Stimulated activated CD4-positive, alpha-beta T cell treated with anti-CD3 and anti-CD28 coated beads, Interleukin-12 subunit alpha, Interleukin-12 subunit beta, amount 100 ng/mL, for 48 hours (primary cell): ENCODE results near the gene AGL.
A peak's percentile ranks its signal among the peaks of the same experiment; 100 is the strongest.
"Not testable (repeated sequence)": the region's sequence is repeated elsewhere in the genome, so short reads cannot be mapped to it uniquely, and the experiment has no call there.

ENCODE experiments used
- DNase-seq, 3 donors: peaks; one replicate each; pipeline ENCODE4 v3.0.0-alpha.2; 2020; ENCODE audit warnings: low read depth in 2 of 3, low spot score in 1 of 3

Gene AGL

GRCh38 chr1:99936071-99936470 lies 85.9 kb downstream of the AGL start:
- DNase-seq: no peak

GRCh38 chr1:99942723-99943122 lies 92.6 kb downstream of the AGL start:
- DNase-seq: no peak

GRCh38 chr1:99943223-99943794 lies 93.1 kb downstream of the AGL start:
- no peak for DNase-seq

- no peak for DNase-seq
These were observed 94.0 kb downstream of the AGL start for GRCh38 chr1:99944192-99944591.

- DNase-seq: no peak
These were observed 95.0 kb downstream of the AGL start for GRCh38 chr1:99945174-99945573.

- no peak for DNase-seq
These were observed 100.3 kb downstream of the AGL start for GRCh38 chr1:99950486-99950885.

- no peak for DNase-seq
These were observed 102.4 kb downstream of the AGL start for GRCh38 chr1:99952522-99952921.

- no peak for DNase-seq
These were observed 105.2 kb downstream of the AGL start for GRCh38 chr1:99955375-99955774.

- DNase-seq: no peak
These were observed 106.6 kb downstream of the AGL start for GRCh38 chr1:99956755-99957154.

- DNase-seq: no peak
These were observed 107.7 kb downstream of the AGL start for GRCh38 chr1:99957818-99958217.

- not testable (repeated sequence) for DNase-seq
These were observed 109.1 kb downstream of the AGL start for GRCh38 chr1:99959189-99959705.

GRCh38 chr1:99960260-99960659 lies 110.1 kb downstream of the AGL start:
- DNase-seq: not testable (repeated sequence)

GRCh38 chr1:99963041-99963795 lies 113.1 kb downstream of the AGL start:
- DNase-seq: no peak

- no peak for DNase-seq
These were observed 114.6 kb downstream of the AGL start for GRCh38 chr1:99964806-99965205.

GRCh38 chr1:99965646-99966375 lies 115.7 kb downstream of the AGL start:
- DNase-seq: no peak

GRCh38 chr1:99968214-99968613 lies 118.1 kb downstream of the AGL start:
- no peak for DNase-seq

GRCh38 chr1:99969260-99969728 lies 119.1 kb downstream of the AGL start:
- DNase-seq: no peak

- peak; percentile 67 to 77 (median 72) for DNase-seq
These were observed 119.8 kb downstream of the AGL start, which contains the start of gene SLC35A3 for GRCh38 chr1:99969729-99970621. SLC35A3 (plus strand) TSS chr1:99969996; CDS start chr1:99993555, 23,559 bp downstream.

- DNase-seq: no peak
These were observed 120.6 kb downstream of the AGL start for GRCh38 chr1:99970713-99971255.

GRCh38 chr1:99972066-99972465 lies 121.9 kb downstream of the AGL start:
- not testable (repeated sequence) for DNase-seq
